ENCODE measurements around the gene SGIP1.
"Not testable (repeated sequence)": the region's sequence is repeated elsewhere in the genome, so short reads cannot be mapped to it uniquely, and the experiment has no call there.

The SGIP1 gene

DNA sequence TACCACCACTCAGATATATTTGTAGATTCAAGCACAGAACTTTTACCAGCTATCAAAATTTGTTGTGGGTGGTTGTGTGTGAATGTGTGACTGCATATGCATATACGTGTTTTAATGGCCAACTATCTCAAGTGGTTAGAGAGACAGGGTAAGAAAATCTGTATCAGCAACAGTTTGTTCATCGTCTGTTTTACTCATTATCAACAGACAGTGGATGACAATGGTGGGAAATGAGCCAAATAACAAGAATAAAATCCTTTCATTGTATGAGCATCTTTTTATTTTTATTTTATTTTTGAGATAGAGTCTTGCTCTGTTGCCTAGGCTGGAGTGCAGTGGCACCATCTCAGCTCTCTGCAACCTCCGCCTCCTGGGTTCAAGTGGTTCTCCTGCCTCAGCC, 195.6 kb downstream of the SGIP1 start:
- peak overlapping the region; percentile 72 for H3K27ac ChIP-seq
- no peak for TF ChIP-seq CTCF (conservative IDR thresholded peaks at IDR 0.05)

DNA sequence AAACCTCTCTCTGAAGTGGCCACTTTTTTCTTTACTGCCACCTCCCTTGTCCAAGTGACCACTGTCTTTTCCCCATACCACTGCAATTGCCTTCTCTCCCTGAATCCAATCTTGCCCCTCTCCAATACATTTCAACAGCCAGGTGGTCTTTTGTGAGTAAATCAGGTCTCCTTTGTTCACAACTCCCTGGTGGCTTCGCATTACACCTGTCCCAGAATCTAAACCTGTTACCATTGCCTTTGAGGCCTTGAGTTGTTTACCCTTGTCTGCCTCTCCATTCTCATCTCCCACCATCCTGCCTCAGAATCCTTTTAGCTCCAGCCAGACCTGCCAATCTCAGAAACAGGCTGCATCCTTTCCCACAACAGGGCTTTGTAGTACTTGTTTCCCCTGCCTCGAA, 196.5 kb downstream of the SGIP1 start:
- H3K27ac ChIP-seq: no peak overlapping the region; the same call in 1 of the 2 replicates

GRCh38 chr1:66731170-66731865, 197.4 kb downstream of the SGIP1 start:
- TF ChIP-seq CTCF (conservative IDR thresholded peaks at IDR 0.05): no peak
- H3K27ac ChIP-seq: no peak overlapping the region

More for the DNA sequence above, 196.5 kb downstream of the SGIP1 start:
- no peak for TF ChIP-seq CTCF (conservative IDR thresholded peaks at IDR 0.05)

DNA sequence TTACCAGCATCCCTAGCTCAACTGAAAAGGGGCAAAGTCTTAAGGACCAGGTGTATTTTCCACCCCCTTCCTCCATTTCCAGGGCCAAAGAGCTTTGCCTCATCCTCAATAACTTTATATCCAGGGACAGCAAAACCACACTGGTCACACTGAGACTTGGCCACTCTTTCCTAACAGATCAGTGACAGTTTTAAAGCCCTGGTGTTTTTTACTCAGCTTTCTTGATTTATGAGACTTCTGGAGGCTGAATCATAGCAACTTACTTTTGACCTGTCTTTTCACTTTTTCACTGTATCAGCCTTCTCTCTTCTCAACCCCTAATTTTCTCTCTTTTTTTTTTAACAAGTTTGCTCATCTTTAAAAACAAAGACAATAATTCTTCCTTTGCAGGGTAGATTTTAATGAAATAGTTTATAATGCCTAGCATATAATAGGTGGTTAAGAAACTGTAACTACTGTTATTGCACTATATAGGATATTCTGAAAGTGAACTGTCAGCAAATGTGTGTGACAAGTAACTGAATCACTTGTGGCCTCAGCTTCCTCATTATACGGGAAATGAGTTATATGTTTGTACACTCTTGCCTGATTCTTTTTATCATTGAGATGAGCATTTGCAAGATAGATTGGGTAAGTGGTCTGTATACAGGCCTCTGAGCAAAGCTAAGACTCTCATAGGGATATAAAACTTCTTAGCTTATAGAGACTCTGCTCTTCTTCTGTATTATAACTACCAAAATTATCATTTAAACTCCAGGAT, 198.6 kb downstream of the SGIP1 start:
- TF ChIP-seq CTCF (conservative IDR thresholded peaks at IDR 0.05): no peak
- H3K27ac ChIP-seq: no peak overlapping the region

- no peak overlapping the region for H3K27ac ChIP-seq
- peak; percentile 47 for TF ChIP-seq CTCF (conservative IDR thresholded peaks at IDR 0.05)
These were observed 199.5 kb downstream of the SGIP1 start for GRCh38 chr1:66733348-66734017.

GRCh38 chr1:66734531-66734930, 200.6 kb downstream of the SGIP1 start:
- H3K27ac ChIP-seq: not testable (repeated sequence)

DNA sequence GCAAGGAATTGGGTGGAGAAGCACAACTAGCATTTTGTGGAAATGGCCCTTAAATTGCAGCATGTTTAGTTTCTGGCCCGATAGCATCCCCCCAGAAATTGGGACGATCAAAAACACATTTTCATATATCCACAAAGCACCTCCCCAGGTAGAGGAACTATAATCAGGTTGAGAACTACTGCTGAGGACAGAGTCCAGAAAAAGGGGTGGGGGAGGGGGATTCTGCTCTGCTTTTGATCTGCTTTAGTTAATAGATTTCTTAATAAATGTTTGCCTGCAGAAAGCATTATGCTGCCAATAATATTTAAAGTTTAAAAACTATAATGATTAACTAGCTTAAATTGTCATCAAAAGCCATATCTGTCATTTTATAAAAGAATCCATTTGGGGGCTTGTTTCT, 203.9 kb downstream of the SGIP1 start:
- no peak overlapping the region for H3K27ac ChIP-seq
- no peak for TF ChIP-seq CTCF (conservative IDR thresholded peaks at IDR 0.05)
